CD8-positive, alpha-beta memory T cell (primary cell): ENCODE data around the gene NINJ1. TPM values are rescaled to one million over a fixed set of nuclear protein-coding genes. Genes with fewer than 3 reads are reported as not detected.

ENCODE experiments used
- CTCF ChIA-PET: fragments of 350-600 bp; sonication (Branson Sonifier 250); formaldehyde crosslinking; loops from one replicate; lab custom pipeline; 2021; ENCODE audit warnings: antibody characterized with exemption; lab: Charles Lee
- POLR2A ChIA-PET: fragments of 350-600 bp; sonication (Branson Sonifier 250); formaldehyde crosslinking; loops from one replicate; lab custom pipeline; 2021; ENCODE audit warnings: antibody characterized with exemption; lab: Charles Lee
- DNase-seq, 5 donors: peaks; one replicate each; pipeline versions ENCODE4 v3.0.0 to v3.0.0-alpha.2; 2020 to 2022; ENCODE audit warnings: mixed read lengths in 1 of 5
- H3K27ac ChIP-seq: one replicate; pipeline ENCODE4 v1.7.0; 2013; ENCODE audit warnings: low read depth, mild to moderate bottlenecking, low read length, moderate library complexity
- H3K27me3 ChIP-seq: 2 replicates; pipeline ENCODE4 v1.7.0; 2013; ENCODE audit warnings: low read length, mild to moderate bottlenecking; ENCODE audit not compliant: insufficient read depth, poor library complexity, severe bottlenecking
- H3K36me3 ChIP-seq: 2 replicates; pipeline ENCODE4 v1.7.0; 2013; ENCODE audit warnings: mild to moderate bottlenecking, low read length, moderate library complexity; ENCODE audit not compliant: insufficient read depth
- H3K4me1 ChIP-seq: 2 replicates; pipeline ENCODE4 v1.7.0; 2013; ENCODE audit warnings: mild to moderate bottlenecking, low read length, moderate library complexity; ENCODE audit not compliant: insufficient read depth
- H3K4me3 ChIP-seq: 2 replicates; pipeline ENCODE4 v1.7.0; 2013; ENCODE audit warnings: mild to moderate bottlenecking, low read length
- H3K9me3 ChIP-seq: 2 replicates; pipeline ENCODE4 v1.7.0; 2013; ENCODE audit warnings: mild to moderate bottlenecking, low read length
- H3K27ac Mint-ChIP-seq, 8 donors: one replicate each; pipeline ENCODE4 v1.8.0; 2020 to 2021; ENCODE audit warnings: mixed read lengths in 8 of 8, mild to moderate bottlenecking in 6 of 8, inconsistent platforms in 3 of 8, moderate library complexity in 3 of 8
- H3K27me3 Mint-ChIP-seq, 2 donors: one replicate each; pipeline ENCODE4 v1.8.0; 2020 to 2021; ENCODE audit warnings: mixed read lengths in 2 of 2, mild to moderate bottlenecking in 1 of 2, moderate library complexity in 1 of 2
- H3K36me3 Mint-ChIP-seq, 3 donors: one replicate each; pipeline ENCODE4 v1.8.0; 2020 to 2021; ENCODE audit warnings: mixed read lengths in 3 of 3, inconsistent platforms in 1 of 3, mild to moderate bottlenecking in 1 of 3
- H3K4me1 Mint-ChIP-seq, 3 donors: one replicate each; pipeline ENCODE4 v1.8.0; 2020 to 2021; ENCODE audit warnings: mixed read lengths in 3 of 3, inconsistent platforms in 1 of 3, mild to moderate bottlenecking in 1 of 3
- H3K4me3 Mint-ChIP-seq, 7 donors: one replicate each; pipeline ENCODE4 v1.8.0; 2020 to 2021; ENCODE audit warnings: mixed read lengths in 7 of 7, mild to moderate bottlenecking in 6 of 7, moderate library complexity in 4 of 7, inconsistent platforms in 2 of 7
- H3K9me3 Mint-ChIP-seq, 5 donors: one replicate each; pipeline ENCODE4 v1.8.0; 2020 to 2022; ENCODE audit warnings: mixed read lengths in 5 of 5, mild to moderate bottlenecking in 3 of 5, moderate library complexity in 2 of 5, inconsistent platforms in 1 of 5
- polyA plus RNA-seq: library from polyadenylated mRNA; unstranded; fragments of 300-500 nt; fragmentation: Illumina TruSeq; gene quantifications from one replicate; pipeline ENCODE4 v1.2.3, GENCODE V29; 2021
- total RNA-seq, 2 experiments: library from RNA; stranded (reverse); gene quantifications; one replicate each; pipeline ENCODE4 v1.2.3, GENCODE V29; 2021

NINJ1 gene
- total and polyA plus RNA-seq, 3 experiments from 2014 or later: 59.9 to 103 (median 62.9) TPM

GRCh38 chr9:93096131-93096802, 37.8 kb downstream of the NINJ1 start, which contains the start of gene CARD19:
CARD19 (plus strand) TSS chr9:93096217; CDS start chr9:93096346, 129 bp downstream.
- peak in 4 of 5 donors; percentile 52 to 75 (median 62) for DNase-seq
- H3K27me3 ChIP-seq: no peaks in the 10 kb centered on the region

GRCh38 chr9:93095205-93096130, 38.6 kb downstream of the NINJ1 start:
- ChIA-PET POLR2A (interaction anchor here (0.6 to 2.6 kb wide), 9 partner anchors 12 to 425 kb away, joined by 3 to 17 read pairs (median 4); partner anchors contain the start of gene IPPK), CTCF (interaction anchor here (1.0 to 4.2 kb wide), 4 partner anchors 12 to 139 kb away, joined by 4 to 34 read pairs (median 5); no protein-coding TSS in a partner anchor)
- peaks cover 59 to 82% (median 63%) of the 10 kb centered on the region in 3 donors for H3K4me1 Mint-ChIP-seq

More at GRCh38 chr9:93096131-93096802, 37.8 kb downstream of the NINJ1 start, which contains the start of gene CARD19:
- H3K4me1 ChIP-seq: peaks cover 63% of the 10 kb centered on the region
- H3K27me3 Mint-ChIP-seq: no peaks in the 10 kb centered on the region
- no peaks in the 10 kb centered on the region for H3K9me3 Mint-ChIP-seq
- H3K9me3 ChIP-seq: no peaks in the 10 kb centered on the region
- H3K27ac Mint-ChIP-seq: peak within 1 kb of the TSS; percentile 94 to 99 (median 96)
- peaks cover 0 to 11% (median 0%) of the 10 kb centered on the region in 3 donors for H3K36me3 Mint-ChIP-seq
- H3K27ac ChIP-seq: peak within 1 kb of the TSS; percentile 91
- CTCF ChIA-PET: interaction anchor here (1.3 to 4.2 kb wide), 3 partner anchors 12 to 140 kb away, joined by 3 to 34 read pairs (median 4); no protein-coding TSS in a partner anchor
- H3K4me1 Mint-ChIP-seq: peaks cover 63 to 81% (median 67%) of the 10 kb centered on the region in 3 donors
- peak within 1 kb of the TSS; percentile 76 for H3K4me3 ChIP-seq
- H3K4me3 Mint-ChIP-seq: peak within 1 kb of the TSS; percentile 87 to 93 (median 90)
- H3K36me3 ChIP-seq: no peaks in the 10 kb centered on the region
- POLR2A ChIA-PET: interaction anchor here (0.9 to 2.6 kb wide), 4 partner anchors 32 to 426 kb away, joined by 3 to 17 read pairs (median 3); partner anchors contain the start of genes IPPK and NINJ1

GRCh38 chr9:93094658-93095204, 39.3 kb downstream of the NINJ1 start:
- H3K27ac Mint-ChIP-seq: peak overlapping the region; percentile 94 to 99 (median 96)

More at GRCh38 chr9:93095205-93096130, 38.6 kb downstream of the NINJ1 start:
- peak; percentile 100 for DNase-seq
- Mint-ChIP-seq H3K9me3 (no peaks in the 10 kb centered on the region), H3K27ac (peak overlapping the region; percentile 94 to 99 (median 96)), H3K36me3 (peaks cover 0 to 9% (median 3%) of the 10 kb centered on the region in 3 donors), H3K27me3 (no peaks in the 10 kb centered on the region), H3K4me3 (peak overlapping the region; percentile 81 to 90 (median 85))
- Histone ChIP-seq H3K27ac (peak overlapping the region; percentile 91), H3K4me3 (peak overlapping the region; percentile 76), H3K9me3 (no peaks in the 10 kb centered on the region), H3K4me1 (peaks cover 61% of the 10 kb centered on the region), H3K27me3 (no peaks in the 10 kb centered on the region), H3K36me3 (no peaks in the 10 kb centered on the region)

GRCh38 chr9:93093877-93094657, 40.0 kb downstream of the NINJ1 start:
- peak in 1 of 5 donors; percentile 58 for DNase-seq
- H3K4me3 ChIP-seq: no peak overlapping the region

More at GRCh38 chr9:93094658-93095204, 39.3 kb downstream of the NINJ1 start:
- H3K4me1 Mint-ChIP-seq: peaks cover 55 to 80% (median 60%) of the 10 kb centered on the region in 3 donors
- H3K27me3 ChIP-seq: no peaks in the 10 kb centered on the region
- H3K27me3 Mint-ChIP-seq: no peaks in the 10 kb centered on the region
- peak overlapping the region; percentile 91 for H3K27ac ChIP-seq
- CTCF ChIA-PET: interaction anchor here (1.0 to 2.3 kb wide), 3 partner anchors 30 to 138 kb away, joined by 4 to 6 read pairs (median 4); no protein-coding TSS in a partner anchor
- no peaks in the 10 kb centered on the region for H3K9me3 Mint-ChIP-seq
- H3K4me1 ChIP-seq: peaks cover 54% of the 10 kb centered on the region
- POLR2A ChIA-PET: interaction anchor here (0.7 to 2.6 kb wide), 5 partner anchors 11 to 425 kb away, joined by 4 to 17 read pairs (median 6); partner anchors contain the start of gene IPPK
- DNase-seq: peak in 1 of 5 donors; percentile 57
- H3K4me3 Mint-ChIP-seq: peak overlapping the region; percentile 80 to 90 (median 85)
- peaks cover 0 to 10% (median 3%) of the 10 kb centered on the region in 3 donors for H3K36me3 Mint-ChIP-seq
- peak overlapping the region; percentile 76 for H3K4me3 ChIP-seq
- no peaks in the 10 kb centered on the region for H3K9me3 ChIP-seq
- H3K36me3 ChIP-seq: no peaks in the 10 kb centered on the region

GRCh38 chr9:93093127-93093876, 40.7 kb downstream of the NINJ1 start:
- H3K4me3 ChIP-seq: no peak overlapping the region
- POLR2A ChIA-PET: interaction anchor here (0.7 kb wide), 1 partner anchor 69 kb away, joined by 6 read pairs; no protein-coding TSS in a partner anchor
- peaks cover 40% of the 10 kb centered on the region for H3K4me1 ChIP-seq
- CTCF ChIA-PET: no interaction called here
- H3K36me3 ChIP-seq: no peaks in the 10 kb centered on the region
- peak overlapping the region in 7 of 8 donors; percentile 36 to 98 (median 94) for H3K27ac Mint-ChIP-seq
- H3K27me3 ChIP-seq: no peaks in the 10 kb centered on the region
- H3K4me3 Mint-ChIP-seq: peak overlapping the region in 5 of 7 donors; percentile 27 to 90 (median 30)
- peaks cover 0 to 20% (median 6%) of the 10 kb centered on the region in 3 donors for H3K36me3 Mint-ChIP-seq
- no peaks in the 10 kb centered on the region for H3K9me3 Mint-ChIP-seq
- no peaks in the 10 kb centered on the region for H3K27me3 Mint-ChIP-seq
- peaks cover 48 to 72% (median 57%) of the 10 kb centered on the region in 3 donors for H3K4me1 Mint-ChIP-seq
- H3K27ac ChIP-seq: no peak overlapping the region
- H3K9me3 ChIP-seq: no peaks in the 10 kb centered on the region
- DNase-seq: peak in 1 of 5 donors; percentile 48

More at GRCh38 chr9:93093877-93094657, 40.0 kb downstream of the NINJ1 start:
- Mint-ChIP-seq H3K4me3 (peak overlapping the region; percentile 80 to 90 (median 85)), H3K27me3 (no peaks in the 10 kb centered on the region), H3K27ac (peak overlapping the region; percentile 94 to 99 (median 96)), H3K9me3 (no peaks in the 10 kb centered on the region), H3K36me3 (peaks cover 0 to 14% (median 3%) of the 10 kb centered on the region in 3 donors), H3K4me1 (peaks cover 51 to 78% (median 60%) of the 10 kb centered on the region in 3 donors)
- CTCF ChIA-PET: interaction anchor here (2.3 kb wide), 1 partner anchor 137 kb away, joined by 4 read pairs; no protein-coding TSS in a partner anchor
- H3K27ac ChIP-seq: no peak overlapping the region
- H3K27me3 ChIP-seq: no peaks in the 10 kb centered on the region
- H3K36me3 ChIP-seq: no peaks in the 10 kb centered on the region
- POLR2A ChIA-PET: interaction anchor here (0.7 to 2.6 kb wide), 5 partner anchors 30 to 424 kb away, joined by 4 to 17 read pairs (median 6); partner anchors contain the start of gene IPPK
- H3K9me3 ChIP-seq: no peaks in the 10 kb centered on the region
- H3K4me1 ChIP-seq: peaks cover 47% of the 10 kb centered on the region
